Osteocyte (in vitro differentiated cells): ENCODE data around the gene MICAL1. TPM values are rescaled to one million over a fixed set of nuclear protein-coding genes. Genes with fewer than 3 reads are reported as not detected.

Experiments used
- DNase-seq: peaks from one replicate; pipeline ENCODE4 v3.0.0; 2021; ENCODE audit warnings: mixed read lengths; ENCODE audit not compliant: unreplicated experiment; ENCODE audit errors: extremely low spot score
- H3K27ac Mint-ChIP-seq: one replicate; pipeline ENCODE4 v1.8.0; 2021; ENCODE audit warnings: mild to moderate bottlenecking, mixed read lengths; ENCODE audit not compliant: unreplicated experiment
- H3K27me3 Mint-ChIP-seq: one replicate; pipeline ENCODE4 v1.8.0; 2021; ENCODE audit warnings: mixed read lengths; ENCODE audit not compliant: unreplicated experiment
- H3K36me3 Mint-ChIP-seq: one replicate; pipeline ENCODE4 v1.8.0; 2021; ENCODE audit warnings: mixed read lengths; ENCODE audit not compliant: unreplicated experiment
- H3K4me1 Mint-ChIP-seq: one replicate; pipeline ENCODE4 v1.8.0; 2021; ENCODE audit warnings: mixed read lengths; ENCODE audit not compliant: unreplicated experiment
- H3K4me3 Mint-ChIP-seq: one replicate; pipeline ENCODE4 v1.8.0; 2021; ENCODE audit warnings: mild to moderate bottlenecking, moderate library complexity, mixed read lengths; ENCODE audit not compliant: unreplicated experiment
- H3K9me3 Mint-ChIP-seq: one replicate; pipeline ENCODE4 v1.8.0; 2021; ENCODE audit warnings: mixed read lengths; ENCODE audit not compliant: unreplicated experiment
- CTCF ChIP-seq: fragments of 200-600 bp; sonication (generic); IDR thresholded peaks from 2 replicates; pipeline ENCODE4 v1.5.0; 2021; ENCODE audit warnings: antibody characterized with exemption, mild to moderate bottlenecking, moderate library complexity
- total RNA-seq: library from RNA; stranded (reverse); gene quantifications from 2 replicates; pipeline ENCODE4 v1.2.1, GENCODE V29; 2021

MICAL1 gene
- total RNA-seq, 1 donor from 2014 or later: 59.5 TPM

- peaks cover under 1% of the 10 kb centered on the region for H3K4me1 Mint-ChIP-seq
- H3K4me3 Mint-ChIP-seq: no peak overlapping the region
Measured at GRCh38 chr6:109448615-109449014, 7.0 kb downstream of the MICAL1 start.

DNA sequence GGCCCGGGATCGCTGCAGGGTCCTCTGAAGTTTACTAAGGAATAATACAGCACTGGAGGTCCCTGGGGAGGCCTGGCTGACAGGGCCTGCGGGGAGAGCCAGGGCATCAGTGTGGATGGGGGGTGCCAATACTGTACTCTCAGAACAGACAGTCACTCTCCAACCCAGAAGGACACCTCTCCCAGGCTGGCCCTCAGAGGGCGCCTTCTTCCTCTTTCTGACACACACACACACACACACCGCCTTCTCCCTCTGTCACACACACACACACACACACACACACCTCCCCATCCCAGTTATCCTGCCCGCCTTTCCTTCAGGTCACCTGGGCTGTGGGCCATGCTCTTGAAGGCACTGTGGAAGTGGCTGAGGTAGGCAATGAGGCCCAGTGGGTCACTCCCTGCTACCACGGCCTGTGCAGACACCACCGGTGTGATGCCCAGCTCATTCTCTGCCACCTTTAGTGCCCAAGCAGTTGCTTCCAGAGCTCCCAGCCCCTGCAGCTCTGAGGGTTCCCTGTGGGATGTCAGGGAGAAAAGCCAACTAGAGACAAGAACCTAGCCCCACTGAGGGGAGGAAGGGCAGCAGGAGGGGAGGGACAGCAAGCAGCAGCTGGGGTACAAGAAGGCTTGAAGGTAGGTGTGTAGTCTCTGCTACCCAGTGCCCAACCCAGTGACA is 7.6 kb downstream of the MICAL1 start:
- TF ChIP-seq CTCF: no peak
- peaks cover 15% of the 10 kb centered on the region for H3K36me3 Mint-ChIP-seq
- DNase-seq: no peak
- H3K27me3 Mint-ChIP-seq: no peaks in the 10 kb centered on the region
- no peaks in the 10 kb centered on the region for H3K4me1 Mint-ChIP-seq
- H3K9me3 Mint-ChIP-seq: no peaks in the 10 kb centered on the region
- no peak overlapping the region for H3K27ac Mint-ChIP-seq
- no peak overlapping the region for H3K4me3 Mint-ChIP-seq

More at GRCh38 chr6:109448615-109449014, 7.0 kb downstream of the MICAL1 start:
- peaks cover 13% of the 10 kb centered on the region for H3K36me3 Mint-ChIP-seq
- H3K27ac Mint-ChIP-seq: no peak overlapping the region
- no peaks in the 10 kb centered on the region for H3K9me3 Mint-ChIP-seq
- peak; percentile 75 for DNase-seq
- H3K27me3 Mint-ChIP-seq: no peaks in the 10 kb centered on the region
- no peak for TF ChIP-seq CTCF

GRCh38 chr6:109447087-109447486 is 8.5 kb downstream of the MICAL1 start:
- no peak overlapping the region for H3K4me3 Mint-ChIP-seq
- DNase-seq: no peak

DNA sequence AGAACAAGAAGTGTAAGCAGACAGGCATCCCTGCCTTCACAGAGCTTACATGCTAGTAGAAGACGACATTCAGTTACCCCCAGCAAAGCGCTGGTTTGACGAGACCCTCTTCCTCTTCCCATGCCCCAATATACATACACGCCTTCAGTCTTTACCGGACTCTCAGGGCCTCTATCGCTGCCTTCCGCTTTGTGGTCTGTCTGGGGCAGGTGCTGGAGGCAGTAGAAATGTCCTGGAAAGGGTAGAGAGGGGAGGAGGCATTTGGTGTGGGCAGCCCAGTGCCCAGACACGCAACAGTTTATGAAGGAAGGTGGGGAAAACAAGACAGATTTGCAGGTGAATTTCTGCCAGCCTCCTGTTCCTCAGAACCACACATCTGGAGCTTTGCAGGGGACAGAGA is 9.0 kb downstream of the MICAL1 start:
- no peak overlapping the region for H3K4me3 Mint-ChIP-seq

More at GRCh38 chr6:109447087-109447486, 8.5 kb downstream of the MICAL1 start:
- H3K27ac Mint-ChIP-seq: no peak overlapping the region
- H3K9me3 Mint-ChIP-seq: no peaks in the 10 kb centered on the region
- peaks cover 15% of the 10 kb centered on the region for H3K36me3 Mint-ChIP-seq
- TF ChIP-seq CTCF: no peak
- H3K4me1 Mint-ChIP-seq: peaks cover 3% of the 10 kb centered on the region
- H3K27me3 Mint-ChIP-seq: no peaks in the 10 kb centered on the region

More for the DNA sequence above, 9.0 kb downstream of the MICAL1 start:
- Mint-ChIP-seq H3K9me3 (no peaks in the 10 kb centered on the region), H3K27ac (no peak overlapping the region), H3K36me3 (peaks cover 15% of the 10 kb centered on the region), H3K4me1 (peaks cover 8% of the 10 kb centered on the region), H3K27me3 (no peaks in the 10 kb centered on the region)
- DNase-seq: no peak
- TF ChIP-seq CTCF: no peak
